ENCODE results near the gene CTNND2.

Gene CTNND2

DNA sequence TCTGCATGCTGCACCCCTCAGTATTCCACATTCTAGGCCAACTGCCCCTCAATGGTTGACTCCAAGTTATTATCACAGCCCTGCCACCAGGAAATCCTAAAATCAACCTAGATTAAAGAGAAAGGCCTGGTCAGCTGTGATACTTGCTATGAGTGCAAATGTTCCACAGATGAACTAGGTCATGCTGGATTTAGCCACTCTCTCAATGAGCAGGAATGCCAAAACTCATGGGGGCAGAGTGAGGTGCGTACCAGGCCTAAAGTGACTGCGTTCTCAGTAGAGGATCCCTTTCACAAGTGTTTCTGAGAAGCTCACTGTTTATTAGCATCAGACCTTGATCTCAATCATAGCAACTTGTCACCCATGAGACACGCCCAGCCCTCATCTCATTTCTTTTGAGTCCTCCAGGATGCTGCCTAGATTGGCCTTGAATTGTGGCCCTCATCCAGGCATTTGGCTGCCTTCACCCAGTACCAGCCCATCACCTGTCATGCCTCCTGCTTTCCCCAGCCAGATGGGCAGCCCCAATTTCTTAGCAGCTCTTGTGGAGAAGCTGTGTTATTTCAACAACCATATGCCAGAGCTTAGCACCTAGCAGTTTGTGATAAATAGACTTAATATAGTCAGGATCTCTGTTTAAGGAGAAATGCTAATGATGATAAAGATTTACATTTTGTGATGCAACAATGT lies 383.9 kb downstream of the CTNND2 start:
- DNase-seq (ENCODE audit: low read depth, low spot score): no peak

DNA sequence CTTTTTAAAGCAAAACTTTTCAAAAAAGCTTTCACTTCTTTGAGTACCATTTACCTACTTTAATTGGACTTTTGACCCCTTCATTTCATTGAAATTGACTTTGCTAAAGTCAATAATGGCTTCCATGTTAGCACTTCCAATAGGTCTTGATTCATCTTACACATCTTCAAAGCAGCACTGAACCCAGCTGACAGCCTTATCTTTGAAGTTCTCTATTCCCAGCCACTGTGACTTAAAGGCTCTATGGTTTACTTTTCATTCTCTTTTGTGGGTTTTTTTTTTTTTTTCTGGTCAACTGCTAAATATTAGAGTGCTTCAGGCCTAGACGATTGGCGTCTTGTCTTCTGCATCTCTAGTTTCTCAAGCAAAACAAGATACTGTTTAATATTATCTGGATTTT lies 385.0 kb downstream of the CTNND2 start:
- no peak for DNase-seq (ENCODE audit: low read depth, low spot score)

DNA sequence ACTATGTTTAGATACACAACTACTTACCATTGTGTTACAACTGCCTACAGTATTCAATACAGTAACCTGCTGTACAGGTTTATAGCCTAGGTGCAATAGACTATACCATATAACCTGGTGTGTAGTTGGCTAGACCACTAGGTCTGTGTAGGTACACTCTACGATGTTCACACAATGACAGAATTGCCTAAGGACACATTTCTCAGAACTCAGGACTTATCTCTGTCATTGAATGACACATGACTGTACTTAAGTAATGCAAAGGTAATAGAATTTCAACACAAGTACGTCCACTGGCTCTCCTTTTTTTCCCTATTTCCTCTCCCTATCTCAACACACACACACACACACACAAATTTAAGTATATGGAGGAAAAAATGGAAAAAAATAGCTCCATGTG lies 385.6 kb downstream of the CTNND2 start:
- DNase-seq (ENCODE audit: low read depth, low spot score): no peak

GRCh38 chr5:11514705-11515432 lies 389.4 kb downstream of the CTNND2 start:
- no peak for DNase-seq (ENCODE audit: low read depth, low spot score)

GRCh38 chr5:11511878-11512277 lies 392.4 kb downstream of the CTNND2 start:
- no peak for DNase-seq (ENCODE audit: low read depth, low spot score)

GRCh38 chr5:11510889-11511288 lies 393.4 kb downstream of the CTNND2 start:
- DNase-seq (ENCODE audit: low read depth, low spot score): no peak

GRCh38 chr5:11509793-11510192 lies 394.5 kb downstream of the CTNND2 start:
- no peak for DNase-seq (ENCODE audit: low read depth, low spot score)

DNA sequence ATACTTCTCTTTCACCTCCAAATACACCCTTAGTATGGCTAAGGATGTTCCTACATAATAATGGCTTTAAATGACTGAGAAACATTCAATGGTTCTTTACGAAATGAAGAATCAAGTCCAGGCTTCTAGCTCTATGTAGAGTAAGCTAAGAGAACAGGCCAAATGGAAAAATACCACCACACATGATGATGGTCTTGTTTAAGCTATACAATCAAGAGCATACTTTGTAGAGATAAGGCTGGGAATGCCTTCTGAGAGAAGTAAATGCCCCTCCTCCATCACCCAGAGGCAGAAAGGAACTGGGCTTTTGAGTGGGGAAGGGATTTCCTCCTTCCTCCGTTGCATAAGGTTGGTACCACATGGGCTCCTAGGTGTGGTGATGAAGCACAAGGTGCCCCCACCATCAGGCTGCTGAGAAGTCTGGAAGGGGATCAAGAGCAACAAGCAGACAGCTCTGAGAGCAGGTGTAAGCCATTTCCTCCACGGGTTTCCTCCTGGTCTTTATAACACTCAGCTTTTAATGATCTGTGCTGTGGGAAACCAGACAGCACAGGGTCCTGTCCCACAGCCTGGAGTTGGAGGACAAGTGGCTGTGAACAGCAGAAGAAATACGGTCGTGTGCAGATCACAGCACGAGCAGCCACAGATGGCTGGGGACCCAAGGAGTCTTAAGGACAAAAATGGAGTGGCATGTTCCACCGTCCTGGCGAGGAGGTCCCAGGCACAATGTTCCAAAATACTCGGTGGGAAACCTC lies 396.9 kb downstream of the CTNND2 start:
- no peak for DNase-seq (ENCODE audit: low read depth, low spot score)

- peak; percentile 75 for DNase-seq (ENCODE audit: low read depth, low spot score)
These were observed 399.4 kb downstream of the CTNND2 start for GRCh38 chr5:11504886-11505193.

- DNase-seq (ENCODE audit: low read depth, low spot score): no peak
These were observed 400.0 kb downstream of the CTNND2 start for GRCh38 chr5:11504065-11504885.

DNA sequence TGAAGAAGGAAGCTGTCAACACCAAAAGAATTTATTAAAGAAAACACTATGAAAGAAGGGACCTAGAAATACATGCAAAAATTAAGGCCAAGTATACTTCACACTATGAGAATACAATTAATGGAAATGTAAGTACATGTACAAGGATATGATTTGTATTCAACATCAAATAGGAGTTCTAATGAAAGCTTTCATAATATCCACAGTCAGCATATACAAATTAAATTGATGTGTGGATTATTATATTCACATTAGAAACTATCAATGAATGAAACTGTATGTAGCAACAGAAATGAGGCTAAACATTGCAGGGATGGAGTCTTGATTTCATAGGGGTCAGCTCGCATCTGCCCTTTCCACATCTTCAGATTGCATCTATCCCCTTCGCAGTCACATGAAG lies 401.5 kb downstream of the CTNND2 start:
- DNase-seq (ENCODE audit: low read depth, low spot score): no peak

- no peak for DNase-seq (ENCODE audit: low read depth, low spot score)
These were observed 406.6 kb downstream of the CTNND2 start for GRCh38 chr5:11497651-11498050.

DNA sequence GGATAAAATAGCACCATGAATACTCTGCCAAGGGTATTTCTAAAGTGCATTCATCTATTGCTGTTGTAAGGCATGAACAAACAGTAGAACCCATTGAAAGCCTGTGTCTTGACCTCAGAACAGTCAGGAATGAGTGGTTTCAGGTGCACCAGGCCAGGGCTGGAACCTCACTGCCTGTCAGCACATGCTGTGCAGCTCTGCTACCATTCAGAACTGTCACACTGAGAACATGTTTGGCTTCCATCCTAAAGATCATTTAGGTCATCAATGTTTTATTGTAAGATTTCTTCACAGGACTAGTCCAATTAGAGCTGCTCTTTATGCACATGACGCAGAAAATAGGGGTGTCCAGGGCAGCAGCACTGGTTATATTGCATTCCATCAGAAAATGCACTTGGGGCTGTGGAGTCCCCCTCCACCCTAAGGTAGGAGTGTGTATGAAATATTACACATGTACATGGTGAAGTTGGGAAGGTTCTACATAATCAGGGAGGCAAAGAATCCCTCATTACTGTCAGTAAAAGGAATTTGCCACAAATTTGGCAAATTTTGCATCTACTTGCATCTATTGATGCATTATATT lies 408.0 kb downstream of the CTNND2 start:
- no peak for DNase-seq (ENCODE audit: low read depth, low spot score)

- peak; percentile 19 for DNase-seq (ENCODE audit: low read depth, low spot score)
These were observed 409.9 kb downstream of the CTNND2 start for GRCh38 chr5:11494340-11494739.

- DNase-seq (ENCODE audit: low read depth, low spot score): peak; percentile 26
These were observed 412.7 kb downstream of the CTNND2 start for GRCh38 chr5:11491404-11492075.

DNA sequence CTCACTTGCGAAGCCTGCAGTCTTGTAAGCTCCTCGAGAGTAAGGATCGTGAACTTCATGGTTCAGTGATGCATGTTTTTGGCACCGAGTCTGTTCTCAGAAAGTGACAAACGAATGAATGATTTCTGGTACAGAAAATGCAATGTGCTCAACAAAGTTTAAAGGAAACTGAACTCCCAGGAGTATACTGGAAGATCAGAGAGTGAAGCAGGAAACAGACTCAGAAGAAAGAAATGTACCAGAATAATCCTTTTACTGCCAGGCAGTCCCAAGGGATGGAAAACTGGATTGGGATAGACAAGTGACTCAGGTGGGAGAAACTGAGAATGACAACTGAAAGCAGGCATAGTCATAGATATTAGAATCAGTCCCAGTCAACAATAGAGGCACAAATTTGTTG lies 420.6 kb downstream of the CTNND2 start:
- peak; percentile 18 for DNase-seq (ENCODE audit: low read depth, low spot score)

GRCh38 chr5:11482011-11482410 lies 422.2 kb downstream of the CTNND2 start:
- DNase-seq (ENCODE audit: low read depth, low spot score): peak; percentile 55

- peak; percentile 91 for DNase-seq (ENCODE audit: low read depth, low spot score)
These were observed 426.5 kb downstream of the CTNND2 start for GRCh38 chr5:11477786-11478185.

- no peak for DNase-seq (ENCODE audit: low read depth, low spot score)
These were observed 427.4 kb downstream of the CTNND2 start for GRCh38 chr5:11476866-11477265.

DNA sequence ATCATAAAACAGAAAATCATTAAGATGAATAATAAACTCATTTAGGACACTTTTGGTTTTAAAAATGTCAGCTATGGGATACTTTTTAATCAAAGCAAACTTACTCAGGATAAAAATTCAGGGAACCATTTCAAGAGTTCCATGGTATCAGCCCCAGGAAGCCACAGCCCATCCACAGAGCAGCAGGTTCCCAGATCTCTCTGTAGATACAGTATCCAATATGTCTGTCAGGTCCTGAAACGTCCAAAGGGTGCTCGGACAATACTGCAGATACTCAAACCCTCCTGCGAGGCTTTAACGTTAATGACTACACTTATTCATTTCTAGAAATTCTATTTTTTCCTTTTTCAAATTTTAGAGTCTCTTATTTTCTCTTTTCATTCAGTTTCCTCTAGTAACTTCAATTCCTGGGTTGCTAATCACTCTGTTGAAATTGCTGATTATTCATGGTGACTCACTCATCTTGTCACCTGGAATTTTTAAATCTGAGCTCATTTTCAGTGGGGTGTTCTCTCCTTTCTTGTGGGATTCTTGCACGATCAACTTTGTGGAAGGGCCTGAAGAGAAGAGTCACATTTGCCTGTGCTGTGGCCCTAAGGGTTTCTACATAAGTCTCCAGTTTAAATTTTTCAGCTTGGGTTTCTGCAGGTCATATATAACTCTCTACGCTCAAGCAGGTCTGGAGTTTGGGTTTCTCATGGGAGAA lies 435.8 kb downstream of the CTNND2 start:
- peak; percentile 66 for DNase-seq (ENCODE audit: low read depth, low spot score)

Data from astrocyte of the hippocampus (primary cell).